OCI-M2 (cell line): ENCODE data around the gene CPNE8.

Source experiments
- DNase-seq: peaks from one replicate; lab custom pipeline; 2025; ENCODE audit not compliant: unreplicated experiment; lab: John Stamatoyannopoulos, UW

Gene CPNE8

DNA sequence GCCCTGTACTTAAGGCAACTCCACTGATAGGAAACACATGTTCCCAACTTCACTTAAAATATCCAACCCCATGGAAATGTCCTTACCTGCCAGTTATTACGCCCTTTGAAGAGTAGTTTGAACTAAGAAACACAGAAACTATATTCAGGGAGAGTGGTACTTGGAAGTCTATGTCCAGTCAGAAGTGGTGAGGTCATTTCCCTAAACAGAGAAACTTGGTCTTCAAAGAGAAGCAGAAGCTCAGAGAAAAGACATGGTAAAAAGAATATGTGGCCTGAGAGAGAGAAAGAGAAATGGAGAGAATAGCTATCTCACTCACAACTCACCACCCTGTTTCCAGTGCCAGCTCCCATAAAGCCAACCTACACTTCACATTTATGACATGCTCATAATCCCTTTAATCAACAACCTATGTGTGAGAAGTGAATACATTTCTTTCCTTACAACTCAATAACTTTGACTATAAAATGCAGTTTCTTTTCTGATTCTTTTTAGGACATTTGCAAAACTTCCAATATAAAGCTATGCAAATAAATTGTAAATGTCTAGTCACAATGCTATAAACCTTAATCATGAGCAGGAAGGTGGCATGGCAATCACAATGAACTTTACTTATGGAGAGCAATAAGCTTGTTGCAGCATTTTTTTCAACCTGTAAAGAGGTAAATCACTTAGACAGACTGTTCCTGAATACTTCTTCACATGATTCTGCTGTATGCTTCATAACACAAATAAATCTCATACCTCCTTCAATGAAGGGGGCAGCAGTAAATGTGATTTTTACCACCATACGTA is 67.1 kb downstream of the CPNE8 start:
- no peak for DNase-seq

DNA sequence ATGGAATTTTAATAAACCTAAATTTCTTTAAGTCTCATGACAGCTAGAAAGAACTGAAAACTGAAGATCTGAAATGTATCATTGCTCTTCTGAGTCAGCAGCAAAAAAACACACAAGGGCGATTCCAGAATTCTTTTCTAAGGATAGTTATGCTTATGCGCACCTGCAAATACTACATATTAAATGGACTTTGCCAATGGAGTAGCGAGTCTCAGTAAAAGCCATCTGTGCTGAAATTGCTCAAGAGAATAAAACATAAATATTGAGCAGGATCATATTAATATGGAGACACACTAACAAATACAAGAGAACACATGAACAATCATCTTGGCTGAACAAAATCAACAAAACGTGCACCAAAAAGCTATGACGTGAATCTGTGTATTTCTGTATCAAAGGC is 73.7 kb downstream of the CPNE8 start:
- no peak for DNase-seq

- no peak for DNase-seq
Measured at GRCh38 chr12:38825006-38825405, 80.4 kb downstream of the CPNE8 start.

- no peak for DNase-seq
Measured at GRCh38 chr12:38823738-38824137, 81.7 kb downstream of the CPNE8 start.

DNA sequence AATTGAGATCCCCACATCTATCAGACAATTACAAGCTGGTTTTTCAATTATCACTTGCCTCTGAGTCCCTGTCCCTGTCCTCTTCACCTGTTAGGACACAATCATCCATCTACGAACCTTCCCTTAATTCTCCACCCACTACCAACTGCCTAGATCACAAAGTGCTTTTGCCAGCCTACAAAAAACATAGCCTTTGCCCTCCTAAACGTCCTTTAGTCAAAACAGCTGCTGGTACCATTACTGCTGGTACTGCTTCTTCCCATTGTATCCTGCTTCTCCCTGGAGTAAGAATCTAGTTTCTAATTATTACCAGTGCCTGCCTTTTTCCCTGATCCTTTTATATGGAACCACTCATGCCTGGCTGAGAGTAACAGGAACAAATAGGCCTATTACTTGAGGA is 82.1 kb downstream of the CPNE8 start:
- DNase-seq = no peak

GRCh38 chr12:38817942-38818341 is 87.4 kb downstream of the CPNE8 start:
- no peak for DNase-seq

DNA sequence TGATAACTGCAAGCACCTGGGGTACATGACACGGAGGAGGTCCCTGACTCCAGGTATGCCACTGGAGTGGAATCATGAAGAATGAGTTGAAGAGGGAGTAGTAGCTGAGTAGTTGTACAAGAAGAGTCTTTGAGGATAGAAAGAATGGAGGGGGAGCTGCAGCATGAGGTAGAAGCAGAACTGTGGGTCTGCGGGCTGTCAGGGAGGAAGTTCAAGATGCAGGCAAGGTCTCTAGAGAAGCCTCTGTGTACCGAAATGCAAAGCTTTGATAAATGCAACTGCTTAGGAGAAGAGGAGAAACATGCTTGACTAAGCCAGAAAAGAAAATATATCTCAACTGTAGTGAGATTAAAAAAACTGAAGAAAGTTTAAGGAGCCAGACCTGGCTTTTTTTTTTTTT is 91.5 kb downstream of the CPNE8 start:
- no peak for DNase-seq

- DNase-seq = no peak
Measured at GRCh38 chr12:38811814-38812356, 93.5 kb downstream of the CPNE8 start.

DNA sequence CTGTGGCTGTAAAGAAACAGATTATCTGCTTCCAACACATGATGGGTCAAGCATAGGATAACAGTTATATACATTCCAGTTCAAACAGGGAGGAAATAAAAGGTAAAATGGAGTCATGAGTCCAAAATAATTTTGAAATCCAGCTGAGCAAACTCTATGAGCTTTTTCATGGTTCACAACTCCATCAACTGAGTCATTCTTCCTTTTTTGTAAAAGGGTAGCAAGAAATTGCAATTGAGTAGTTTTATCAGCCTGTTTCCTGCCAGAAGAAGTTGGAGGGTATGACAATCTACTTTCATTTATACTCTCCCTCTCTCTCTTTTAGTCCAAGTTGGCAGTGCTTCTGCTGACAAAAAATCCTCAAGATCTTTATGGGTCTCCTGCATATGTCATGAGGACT is 95.6 kb downstream of the CPNE8 start:
- no peak for DNase-seq

GRCh38 chr12:38788106-38788505 is 117.3 kb downstream of the CPNE8 start:
- DNase-seq = no peak

- DNase-seq = no peak
Measured at GRCh38 chr12:38785381-38785780, 120.0 kb downstream of the CPNE8 start.

- DNase-seq = no peak
Measured at GRCh38 chr12:38783304-38783703, 122.1 kb downstream of the CPNE8 start.

DNA sequence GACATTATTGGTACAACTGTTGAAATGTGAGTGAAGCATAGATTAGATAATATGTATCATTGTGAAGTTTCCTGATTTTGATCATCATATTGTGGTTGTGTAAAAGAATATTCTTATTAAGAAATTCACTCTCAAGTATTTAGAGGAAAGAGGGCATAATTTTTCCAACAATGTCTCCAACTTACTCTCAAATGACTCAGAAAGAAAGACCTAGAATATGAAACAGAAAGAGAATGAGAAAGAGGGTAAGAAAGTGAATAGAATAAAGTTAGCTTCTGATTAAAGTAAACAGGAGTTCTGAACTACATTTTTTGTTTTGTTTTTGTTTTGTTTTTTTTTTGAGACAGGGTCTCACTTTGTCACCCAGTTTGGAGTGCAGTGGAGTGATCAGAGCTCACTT is 123.0 kb downstream of the CPNE8 start:
- DNase-seq = no peak

- no peak for DNase-seq
Measured at GRCh38 chr12:38776647-38777046, 128.7 kb downstream of the CPNE8 start.

DNA sequence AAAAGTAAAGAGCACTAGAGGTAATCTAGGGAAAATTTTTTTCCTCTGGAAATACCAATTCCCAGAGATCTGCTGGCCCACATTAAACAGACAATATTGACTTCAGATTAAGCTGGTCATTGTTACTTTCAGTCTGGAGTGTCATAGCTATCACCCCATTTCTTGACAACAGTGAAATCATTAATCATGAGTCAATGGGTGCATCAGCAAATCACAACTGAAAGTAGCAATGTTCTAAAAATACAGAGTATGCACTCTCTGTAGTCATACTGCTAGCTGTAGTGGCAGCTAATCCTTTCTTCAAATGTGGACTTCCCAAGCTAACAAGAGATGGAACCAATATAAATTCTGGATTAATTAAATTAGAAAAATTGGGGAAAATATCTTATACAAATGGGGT is 129.9 kb downstream of the CPNE8 start:
- no peak for DNase-seq

- DNase-seq = no peak
Measured at GRCh38 chr12:38772437-38772836, 133.0 kb downstream of the CPNE8 start.

DNA sequence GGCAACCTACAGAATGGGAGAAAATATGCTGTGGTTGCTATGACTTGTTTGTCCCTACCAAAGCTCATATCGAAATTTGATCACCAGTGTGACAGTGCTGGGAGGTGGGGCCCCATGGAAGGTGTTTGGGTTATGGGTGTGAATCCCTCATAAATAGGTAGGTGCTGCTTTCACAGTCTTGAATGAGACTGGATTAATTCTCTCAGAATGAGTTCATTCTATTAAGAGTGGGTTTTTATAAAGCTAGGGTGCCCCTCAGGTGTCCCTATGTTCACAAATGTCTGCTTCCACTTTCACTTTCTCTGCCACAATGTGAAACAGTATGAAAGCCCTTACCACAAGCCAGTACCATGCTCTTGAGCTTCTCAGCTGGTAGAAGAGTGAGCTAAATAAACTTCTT is 133.5 kb downstream of the CPNE8 start:
- DNase-seq = no peak

DNA sequence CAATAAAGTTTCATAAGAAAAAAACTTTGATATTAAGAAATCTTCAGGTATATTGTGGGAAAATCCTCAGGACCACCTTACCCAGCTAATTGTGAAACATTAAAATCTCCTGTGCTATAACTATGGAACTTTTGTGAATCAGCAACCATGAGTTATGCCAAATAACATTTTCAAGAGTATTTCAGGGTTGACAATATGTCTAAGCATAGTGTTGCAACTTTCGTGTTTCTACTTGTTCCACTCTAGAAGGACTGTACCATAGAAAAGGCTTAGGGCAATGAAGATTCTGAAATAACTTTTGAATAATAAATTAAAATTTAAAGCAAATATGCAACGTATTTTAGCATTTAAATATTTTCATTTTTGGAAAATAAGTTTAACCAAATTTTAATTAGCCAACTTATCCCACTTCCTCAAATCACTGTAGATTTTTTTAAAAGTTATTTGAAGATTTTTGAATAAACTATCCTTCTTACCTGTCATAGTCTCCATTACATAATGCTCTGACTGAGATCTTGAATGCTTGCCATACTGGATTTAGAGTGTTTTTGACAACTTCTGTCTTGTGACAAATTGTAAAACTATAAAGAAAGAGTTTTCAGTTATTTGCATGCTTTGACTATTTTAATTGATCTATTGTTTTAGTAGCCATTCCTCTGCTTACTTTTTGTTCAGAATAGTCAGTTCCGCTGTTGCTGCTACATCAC is 143.6 kb downstream of the CPNE8 start:
- no peak for DNase-seq

DNA sequence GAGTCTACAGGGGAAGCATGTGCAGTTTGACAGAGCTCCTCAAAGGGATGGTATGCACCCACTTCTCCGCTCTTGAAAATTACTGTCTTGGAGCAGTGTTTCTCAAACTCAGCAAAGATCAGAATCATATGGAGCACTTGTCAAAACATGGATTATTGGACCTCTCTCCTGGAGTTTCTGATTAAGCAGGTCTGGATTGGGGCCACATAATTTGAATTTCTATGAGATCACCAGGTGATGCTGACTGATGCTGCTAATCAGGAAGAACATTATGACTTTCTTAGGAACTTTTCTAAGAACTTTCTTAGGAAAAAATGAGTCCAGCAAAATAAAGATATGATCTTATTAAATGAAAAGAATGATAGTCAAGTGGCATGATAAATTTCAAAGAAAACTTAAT is 144.3 kb downstream of the CPNE8 start:
- no peak for DNase-seq

DNA sequence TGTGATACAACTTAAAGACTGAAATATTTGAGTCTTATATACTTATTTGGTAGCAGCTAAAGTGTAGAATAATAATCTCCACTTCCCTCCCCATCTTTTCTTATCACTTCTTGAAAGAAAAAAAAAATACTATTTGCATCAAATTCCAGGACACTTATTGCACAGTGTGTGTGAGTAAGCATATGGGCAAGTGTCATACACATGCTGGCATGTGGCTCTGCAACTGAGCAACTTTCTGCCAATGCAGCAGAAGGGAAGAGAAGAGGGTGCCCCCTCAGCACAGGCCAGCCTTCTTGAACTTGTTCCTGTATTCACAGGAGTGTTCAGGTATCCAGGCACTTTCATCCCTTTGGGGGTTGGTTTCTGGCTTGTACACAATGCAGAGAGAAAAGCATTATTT is 145.8 kb downstream of the CPNE8 start:
- no peak for DNase-seq

DNA sequence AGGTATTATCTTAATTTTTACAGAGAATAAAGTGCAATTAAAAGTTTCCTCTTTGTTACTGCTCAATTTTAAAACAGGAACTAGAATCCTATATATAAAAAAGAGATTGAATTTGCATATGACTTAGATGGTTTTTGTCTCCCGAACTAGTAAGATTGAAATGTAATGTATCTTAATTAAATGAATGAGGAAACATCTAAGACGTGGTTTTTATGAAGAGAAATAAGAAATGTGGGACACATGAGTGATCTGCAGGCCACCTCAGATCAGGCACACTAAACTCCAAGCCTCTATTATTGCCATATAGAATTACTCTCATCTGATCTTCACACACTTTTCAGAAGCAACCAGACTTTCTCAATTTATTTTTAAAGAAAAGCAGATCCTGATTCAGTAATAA is 158.6 kb downstream of the CPNE8 start:
- DNase-seq = no peak

DNA sequence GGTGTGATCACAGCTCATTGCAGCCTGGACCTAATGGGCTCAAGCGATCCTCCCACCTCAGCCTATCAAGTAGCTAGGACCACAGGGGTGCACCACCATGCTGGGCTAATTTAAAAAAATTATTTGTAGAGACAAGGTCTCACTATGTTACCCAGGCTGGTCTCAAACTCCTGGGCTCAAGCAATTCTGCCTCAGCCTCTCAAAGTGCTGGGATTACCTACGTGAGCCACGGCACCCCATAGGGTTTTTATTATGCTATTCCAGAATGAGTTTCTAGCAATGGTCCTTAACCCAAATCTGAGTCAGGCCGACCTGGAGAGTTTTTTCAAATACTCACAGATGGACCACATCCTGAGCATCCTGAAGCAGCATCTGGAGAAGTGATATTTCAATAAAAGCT is 159.8 kb downstream of the CPNE8 start:
- no peak for DNase-seq
